ENCODE measurements around the gene ATP1B1.
"Not testable (repeated sequence)": the region's sequence is repeated elsewhere in the genome, so short reads cannot be mapped to it uniquely, and the experiment has no call there.

The ATP1B1 gene

DNA sequence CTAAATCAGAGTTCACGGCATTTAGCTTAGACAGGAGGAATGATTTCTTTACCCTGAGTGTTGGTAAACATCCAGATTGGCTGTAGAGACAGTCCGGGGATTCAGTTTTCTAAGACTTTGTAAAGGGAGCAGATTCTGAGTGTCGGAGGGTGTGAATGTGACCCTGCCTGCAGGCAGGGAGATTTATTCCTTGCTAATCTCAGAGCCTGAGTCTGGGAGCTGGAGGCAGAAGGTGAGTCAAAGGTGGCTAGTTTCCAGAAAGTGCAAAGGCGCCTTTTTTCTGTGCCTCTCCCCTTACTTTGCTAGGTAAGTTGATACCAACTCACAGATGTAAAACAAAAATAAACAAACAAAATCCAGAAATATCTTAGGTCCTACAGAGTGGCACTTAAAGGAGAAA is 11.7 kb downstream of the ATP1B1 start:
- no peak for DNase-seq

DNA sequence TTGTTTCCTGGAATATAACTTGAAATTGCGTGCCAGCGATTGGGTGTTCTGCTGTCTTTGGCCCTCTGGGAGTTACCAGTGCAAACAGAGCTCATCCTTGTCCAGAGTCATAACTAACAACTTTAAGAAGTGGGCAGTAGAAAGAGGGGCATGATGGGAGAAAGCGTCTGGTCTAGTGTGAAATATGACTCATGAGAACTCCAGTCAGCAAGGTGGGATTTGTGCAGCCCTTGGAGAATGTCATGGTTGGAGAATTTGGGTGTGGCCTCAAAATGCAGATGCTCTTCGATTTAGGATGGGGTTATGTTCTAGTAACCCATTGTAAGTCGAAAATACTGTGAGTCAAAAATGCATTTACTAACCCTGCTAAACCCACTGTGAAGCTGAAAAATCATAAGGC is 12.9 kb downstream of the ATP1B1 start:
- DNase-seq: no peak

DNA sequence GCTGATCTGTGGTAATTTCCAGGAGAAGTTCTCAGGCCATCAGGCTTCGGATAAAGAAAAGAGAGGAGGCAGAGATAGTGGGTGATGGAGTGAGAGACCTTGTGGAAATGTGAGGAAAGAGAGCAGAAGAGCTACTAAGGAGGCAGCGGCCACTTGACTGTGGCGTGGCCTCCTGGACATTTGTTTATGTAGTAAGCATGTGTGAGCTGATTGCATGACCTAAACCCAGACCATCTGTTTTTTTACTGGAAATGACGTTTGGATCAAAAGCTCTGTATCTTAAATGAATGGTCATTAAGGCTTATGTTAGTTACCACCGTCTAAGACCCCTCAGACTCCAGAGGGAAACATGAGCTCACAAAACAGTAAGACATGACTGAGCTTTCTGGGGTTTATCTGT is 13.6 kb downstream of the ATP1B1 start:
- DNase-seq: no peak

DNA sequence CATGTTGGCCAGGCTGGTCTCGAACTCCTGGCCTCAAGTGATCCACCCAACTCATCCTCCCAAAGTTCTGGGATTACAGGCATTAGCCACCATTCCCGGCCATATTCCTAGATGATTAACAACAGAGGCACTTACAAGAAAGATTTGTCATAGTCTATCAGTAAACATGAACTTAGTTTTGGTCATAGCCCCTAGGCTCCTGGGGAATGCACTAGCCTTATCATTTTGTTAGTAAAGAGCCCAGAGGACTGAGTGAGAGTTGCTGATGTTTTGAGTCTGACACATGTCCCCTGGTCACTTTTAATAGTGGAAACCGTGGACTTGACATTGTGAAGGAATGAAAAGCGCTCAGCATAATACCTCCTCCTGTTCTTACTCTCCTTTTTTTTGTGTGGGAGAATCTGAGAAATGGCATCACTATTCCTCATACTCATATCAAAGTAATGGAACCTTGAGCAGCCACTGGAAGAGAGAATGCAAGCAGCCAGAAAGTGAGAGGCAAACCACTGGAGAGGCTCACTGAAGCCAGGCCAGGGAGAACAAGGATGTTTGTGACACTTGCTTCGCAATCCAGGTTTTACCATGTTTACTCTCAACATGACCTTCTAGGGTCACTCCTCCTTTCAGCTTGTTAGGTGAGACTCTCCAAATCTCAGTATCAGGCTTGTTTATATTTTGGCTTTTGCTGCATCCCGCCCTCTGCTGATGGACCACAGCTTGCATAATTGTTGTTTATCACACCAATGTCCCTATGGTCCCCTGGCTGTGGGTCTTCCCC is 14.8 kb downstream of the ATP1B1 start:
- DNase-seq: no peak

DNA sequence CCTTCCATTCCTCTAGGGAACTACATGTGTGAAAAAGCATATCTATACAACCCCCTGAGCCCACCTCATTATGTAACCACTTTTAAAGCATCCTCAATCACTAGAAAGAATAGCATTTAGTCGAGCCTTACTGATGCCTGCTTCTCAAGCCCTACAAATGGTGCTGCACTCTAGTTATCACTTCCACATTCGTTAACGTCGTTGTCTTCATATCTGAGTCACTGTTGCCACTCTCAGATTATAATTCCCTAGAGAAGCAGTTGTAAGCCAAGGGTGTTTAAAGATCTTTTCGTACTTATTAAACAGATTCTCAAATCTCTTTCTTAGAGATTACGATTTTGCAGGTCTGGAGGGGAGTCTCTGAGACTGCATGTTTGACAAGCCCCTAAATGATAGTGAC is 16.5 kb downstream of the ATP1B1 start:
- DNase-seq: no peak

DNA sequence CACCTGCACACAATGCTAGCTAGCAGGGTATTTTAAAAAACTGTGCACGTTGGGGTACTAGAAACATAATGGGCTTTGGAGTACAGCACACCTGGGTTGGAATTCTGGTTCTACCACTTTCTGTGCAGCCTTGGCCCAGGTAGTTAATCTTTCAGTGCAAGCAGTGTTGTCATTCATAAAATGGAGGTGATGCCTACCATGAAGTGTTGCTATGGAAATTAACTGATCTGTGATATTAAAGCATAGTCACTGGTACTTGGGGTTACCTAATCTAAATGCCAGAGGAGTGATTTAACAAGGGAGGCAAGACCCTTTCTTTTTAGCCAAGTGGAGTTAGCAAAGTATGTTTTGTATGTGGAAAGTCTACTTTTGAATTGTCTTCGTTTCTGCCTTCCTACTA is 18.0 kb downstream of the ATP1B1 start:
- no peak for DNase-seq

DNA sequence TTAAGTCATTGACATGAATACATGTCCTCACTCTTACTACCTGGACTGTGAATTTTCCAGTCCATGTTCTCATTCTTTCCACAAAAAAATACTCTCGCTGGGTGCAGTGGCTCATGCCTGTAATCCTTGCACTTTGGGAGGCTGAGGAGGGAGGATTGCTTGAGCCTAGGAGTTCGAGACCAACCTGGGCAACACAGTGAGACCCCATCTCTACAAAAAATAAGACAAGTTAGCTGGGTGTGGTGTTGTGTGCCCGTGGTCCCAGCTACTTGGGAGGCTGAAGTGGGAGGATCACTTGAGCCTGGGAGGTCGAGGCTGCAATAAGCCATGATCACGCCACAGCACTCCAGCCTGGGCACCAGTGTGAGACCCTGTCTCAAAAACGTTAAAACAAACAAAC is 19.1 kb downstream of the ATP1B1 start:
- not testable (repeated sequence) for DNase-seq

DNA sequence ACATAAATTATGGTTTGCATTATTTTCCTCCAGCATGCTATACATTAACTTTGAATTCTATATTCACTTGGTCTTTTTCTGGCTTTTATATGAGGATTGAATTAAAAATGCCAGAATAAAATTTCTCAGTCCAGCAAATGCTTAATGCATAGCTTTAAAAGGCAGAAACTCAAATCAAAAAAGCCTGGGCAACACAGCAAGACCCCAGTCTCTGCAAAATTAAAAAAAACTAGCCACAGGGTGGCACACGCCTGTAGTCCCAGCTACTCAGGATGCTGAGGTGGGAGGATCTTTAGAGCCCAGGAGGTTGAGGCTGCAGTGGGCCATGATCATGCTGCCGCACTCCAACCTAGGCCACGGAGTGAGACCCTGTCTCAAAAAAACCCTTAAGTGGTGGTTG is 19.8 kb downstream of the ATP1B1 start:
- no peak for DNase-seq

DNA sequence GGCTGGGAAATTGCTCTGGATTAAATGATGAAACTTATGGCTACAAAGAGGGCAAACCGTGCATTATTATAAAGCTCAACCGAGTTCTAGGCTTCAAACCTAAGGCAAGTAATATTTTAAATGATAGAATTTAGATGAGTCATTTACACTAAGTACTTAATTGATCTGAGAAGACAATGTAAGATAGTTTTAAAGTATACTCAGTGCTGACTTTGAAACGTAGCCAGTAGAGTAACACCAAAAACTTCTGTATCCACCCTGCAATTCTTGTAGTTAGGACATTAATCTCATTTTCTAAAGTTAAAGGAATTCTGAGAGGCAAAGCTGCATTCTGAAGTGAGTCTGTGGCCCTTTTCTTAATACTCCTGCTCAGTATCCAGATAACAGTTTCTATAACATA is 20.8 kb downstream of the ATP1B1 start:
- DNase-seq: no peak

DNA sequence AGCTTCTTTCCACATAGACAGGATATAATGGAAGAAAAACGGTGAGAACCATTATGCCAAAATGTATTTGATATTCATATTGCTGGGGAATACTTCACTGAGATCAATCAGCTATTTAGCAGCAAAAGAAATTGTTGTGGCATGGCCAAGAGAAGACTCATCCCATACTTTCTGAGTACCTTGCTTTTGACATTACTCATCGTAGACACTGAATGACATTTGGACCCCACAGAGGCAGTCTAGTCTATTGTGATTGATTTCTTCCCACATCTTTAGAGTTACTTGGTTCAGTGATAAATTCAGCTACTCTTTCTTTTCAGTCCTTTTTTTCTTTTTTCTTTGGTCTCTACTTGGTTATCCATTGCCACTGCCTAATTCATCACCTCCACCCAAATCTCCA is 22.1 kb downstream of the ATP1B1 start:
- no peak for DNase-seq

DNA sequence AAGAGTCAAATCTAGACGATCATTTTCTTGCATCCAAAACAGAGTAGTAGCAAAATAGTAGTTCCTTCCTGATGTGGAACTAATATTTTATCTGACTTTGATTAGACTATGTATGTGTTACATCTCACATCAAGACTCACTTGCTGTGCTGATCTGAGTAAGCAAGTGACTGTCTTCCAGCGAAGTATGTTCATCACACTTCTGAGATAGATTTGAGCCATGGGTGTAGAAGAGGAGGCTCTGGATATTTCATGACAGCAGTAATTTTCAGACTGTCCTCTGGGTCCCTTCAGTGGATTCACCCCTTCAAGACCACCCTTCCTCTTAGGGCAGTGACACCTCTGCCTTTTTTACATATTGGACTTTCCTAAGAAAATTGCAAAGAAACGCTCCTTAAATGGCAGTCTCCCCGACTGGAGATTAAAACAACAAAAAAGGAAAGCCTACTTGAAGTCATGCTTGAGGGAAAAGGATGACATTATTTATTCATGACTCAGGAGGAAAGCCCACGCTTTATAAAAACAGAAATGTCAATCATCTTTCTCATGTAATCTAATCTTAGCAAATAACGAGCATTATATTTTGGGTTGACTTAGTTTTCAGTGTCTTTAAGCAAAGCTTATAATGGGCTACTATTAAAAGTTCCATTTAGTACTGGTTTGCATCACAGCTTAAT is 22.8 kb downstream of the ATP1B1 start:
- DNase-seq: no peak

DNA sequence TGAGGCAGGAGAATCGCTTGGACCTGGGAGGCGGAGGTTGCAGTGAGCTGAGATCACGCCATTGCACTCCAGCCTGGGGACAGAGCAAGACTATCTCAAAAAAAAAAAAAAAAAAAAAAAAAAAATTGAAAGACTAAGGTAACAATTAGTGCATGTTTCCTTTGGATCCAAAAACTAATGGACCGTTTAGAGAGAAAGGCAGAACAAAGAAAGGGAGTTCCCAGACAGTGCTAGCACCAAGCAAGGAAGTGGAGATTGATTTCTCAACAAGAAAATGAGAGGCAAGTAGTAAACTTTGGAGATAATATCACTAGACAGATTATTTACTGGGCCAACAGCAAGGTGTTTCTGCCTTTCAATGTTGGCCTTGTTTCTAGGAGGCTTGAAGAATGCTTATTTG is 24.2 kb downstream of the ATP1B1 start:
- no peak for DNase-seq

DNA sequence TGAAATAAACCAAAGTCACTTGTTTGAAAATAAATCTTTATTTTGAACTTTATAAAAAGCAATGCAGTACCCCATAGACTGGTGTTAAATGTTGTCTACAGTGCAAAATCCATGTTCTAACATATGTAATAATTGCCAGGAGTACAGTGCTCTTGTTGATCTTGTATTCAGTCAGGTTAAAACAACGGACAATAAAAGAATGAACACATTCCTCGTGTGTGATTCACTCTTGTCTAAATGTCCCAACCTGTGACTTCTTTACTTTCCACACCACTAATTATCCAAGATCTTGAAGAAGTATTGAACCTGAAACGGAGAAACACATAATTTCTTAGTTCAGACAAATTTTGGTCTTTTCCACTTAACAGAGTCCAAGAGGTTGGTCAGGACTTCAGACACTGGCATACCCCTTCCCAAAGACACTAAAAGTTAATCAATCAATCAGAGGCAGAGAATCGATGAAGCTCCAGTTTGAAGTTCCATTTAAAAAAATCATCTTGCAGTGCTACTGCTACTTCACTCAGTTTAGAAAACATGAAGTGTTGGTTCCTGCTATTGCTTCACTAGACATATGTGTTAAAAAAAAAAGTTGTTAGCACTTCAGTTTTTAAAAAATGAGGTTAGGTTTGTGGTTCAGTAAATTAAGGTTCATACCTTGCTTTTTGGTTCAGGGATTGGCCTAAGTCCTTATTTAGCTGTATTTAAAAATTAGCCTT is 26.2 kb downstream of the ATP1B1 start:
- no peak for DNase-seq

DNA sequence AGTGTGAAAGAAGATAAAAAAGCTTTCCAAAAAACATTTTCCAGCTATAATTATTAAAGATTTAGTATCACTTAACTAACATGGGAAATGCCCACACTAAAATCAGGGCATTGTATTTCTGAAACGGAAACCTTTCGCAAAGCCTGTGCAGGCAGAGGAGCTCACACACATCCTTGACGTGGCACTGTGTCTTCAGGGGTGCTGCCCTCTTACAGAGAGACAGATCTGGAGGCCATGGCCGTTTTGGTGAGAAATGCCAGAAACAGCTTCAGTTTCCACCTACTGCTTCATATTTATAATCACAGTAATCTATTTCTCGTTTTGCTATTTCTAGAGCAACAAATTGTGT is 26.7 kb downstream of the ATP1B1 start:
- no peak for DNase-seq

DNA sequence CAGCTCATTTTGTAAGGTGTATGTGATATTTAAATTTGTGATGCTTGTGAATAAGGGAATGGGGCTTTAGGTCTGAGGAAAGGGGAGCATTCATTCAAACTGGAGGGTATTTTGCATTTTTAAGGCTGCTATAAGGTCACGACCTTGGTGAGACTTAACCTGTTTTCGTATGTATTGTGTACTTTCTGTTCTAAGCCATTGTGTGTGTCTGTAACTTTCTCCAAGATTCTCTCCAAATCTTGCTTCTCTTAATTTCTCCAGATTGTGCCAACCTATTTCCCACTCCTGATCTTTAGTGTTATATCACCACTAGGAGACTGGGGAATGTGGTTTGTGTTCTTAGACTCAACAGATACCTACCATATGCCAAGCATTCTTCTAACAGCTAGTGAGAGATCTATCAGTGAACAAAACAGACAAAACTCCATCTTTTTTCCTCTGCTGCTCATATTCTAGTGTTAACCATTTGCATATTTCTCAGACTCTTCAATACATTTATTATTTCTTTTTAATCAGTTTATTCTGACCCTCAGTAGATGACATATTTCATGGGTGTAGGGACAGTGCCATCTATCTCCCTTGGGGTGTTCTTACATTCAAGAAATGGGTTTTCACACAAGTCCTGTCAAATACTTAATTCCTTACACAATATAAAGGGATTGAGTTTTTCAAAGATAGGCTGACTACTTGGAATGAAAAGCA is 27.5 kb downstream of the ATP1B1 start:
- DNase-seq: no peak

DNA sequence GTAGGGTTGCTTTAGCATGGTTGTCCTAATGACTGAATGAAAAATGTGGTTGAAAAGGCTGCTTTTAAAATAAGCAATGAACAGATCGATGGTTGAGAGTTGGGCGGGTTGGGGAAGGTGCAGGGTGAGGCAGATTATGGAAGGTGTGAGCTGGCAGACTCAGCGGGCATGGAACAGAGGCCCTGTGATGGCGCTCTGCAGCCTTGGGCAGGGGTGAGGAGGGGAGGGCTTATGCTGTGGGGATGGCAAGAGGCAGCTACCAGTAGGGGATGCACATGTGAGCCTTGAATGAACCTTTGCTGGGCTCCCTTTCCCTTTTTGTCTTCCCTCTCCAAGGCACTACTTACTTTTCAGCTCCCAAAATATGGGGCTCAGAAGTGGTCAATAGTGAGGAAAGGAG is 30.9 kb downstream of the ATP1B1 start:
- no peak for DNase-seq

DNA sequence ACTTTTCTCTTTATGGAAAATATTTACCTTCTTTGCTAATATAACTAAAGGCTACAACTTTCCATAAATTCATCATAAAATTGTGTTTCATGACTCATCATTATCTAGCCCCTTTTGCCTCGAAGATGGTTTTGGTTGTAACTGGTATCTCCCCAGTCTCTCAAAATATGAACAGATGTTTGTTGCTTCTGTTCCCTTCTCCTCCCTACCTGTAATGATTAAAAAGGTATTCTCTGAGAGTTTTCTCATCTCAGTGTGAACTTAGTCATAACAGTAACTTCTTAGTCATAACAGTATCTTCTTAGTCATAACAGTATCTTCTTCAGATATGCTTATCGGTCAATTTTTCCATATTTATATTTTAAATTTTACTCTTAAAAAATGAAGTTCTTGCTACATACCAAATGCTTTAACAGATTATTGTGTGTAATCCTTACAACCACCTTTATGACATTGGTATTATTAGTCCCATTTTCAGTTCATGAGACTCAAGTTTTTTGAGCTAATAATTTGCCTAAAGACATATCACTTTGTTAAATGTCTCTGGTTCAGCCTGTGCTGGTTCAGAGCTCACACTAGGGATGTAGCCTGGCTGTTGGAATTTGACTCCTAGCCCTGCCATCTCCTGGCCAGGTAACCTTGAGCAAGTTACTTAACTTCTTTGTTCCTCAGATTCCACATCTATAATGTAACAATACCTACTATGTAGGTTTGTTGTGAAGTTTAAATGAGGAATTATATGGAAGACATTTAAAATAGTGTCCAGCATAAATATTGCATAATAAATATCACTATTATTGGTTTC is 32.6 kb downstream of the ATP1B1 start:
- DNase-seq: no peak

DNA sequence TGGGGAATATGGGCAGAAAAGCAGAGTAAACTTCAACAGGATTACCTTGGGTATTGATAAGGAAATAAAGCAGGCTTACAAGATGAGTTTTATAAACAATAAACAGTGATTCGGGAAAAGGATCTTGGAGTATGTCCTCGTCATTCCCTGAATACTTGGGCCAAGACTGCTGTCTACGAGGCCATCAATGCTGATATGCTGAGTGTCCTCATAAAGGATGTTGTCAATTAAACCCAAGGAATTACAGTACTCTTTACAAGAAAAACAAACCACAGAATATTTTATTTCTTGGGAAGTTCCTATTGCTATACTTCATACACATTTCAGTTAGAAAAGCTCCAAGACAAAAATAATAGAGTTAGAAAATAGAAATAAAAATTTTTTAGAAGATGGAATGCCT is 34.9 kb downstream of the ATP1B1 start:
- DNase-seq: no peak

DNA sequence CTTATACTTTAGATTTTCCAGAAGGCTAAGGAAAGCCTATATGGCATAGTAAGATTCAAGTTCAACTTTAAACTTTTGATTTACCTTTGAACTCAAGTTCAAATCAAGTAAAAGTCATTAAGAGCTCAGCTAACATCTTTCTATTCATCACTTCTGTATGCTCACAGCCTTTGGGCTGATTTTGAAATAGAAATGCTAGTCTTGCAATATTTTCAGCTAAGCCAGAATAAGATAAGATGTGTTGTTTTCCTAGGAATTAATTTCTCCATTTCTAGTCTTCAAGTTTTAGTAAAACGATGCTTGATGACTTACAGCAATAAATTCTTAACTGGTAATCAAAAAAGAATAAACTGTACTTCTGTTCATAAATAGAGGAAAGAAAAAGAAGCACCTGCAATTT is 35.6 kb downstream of the ATP1B1 start:
- no peak for DNase-seq

DNA sequence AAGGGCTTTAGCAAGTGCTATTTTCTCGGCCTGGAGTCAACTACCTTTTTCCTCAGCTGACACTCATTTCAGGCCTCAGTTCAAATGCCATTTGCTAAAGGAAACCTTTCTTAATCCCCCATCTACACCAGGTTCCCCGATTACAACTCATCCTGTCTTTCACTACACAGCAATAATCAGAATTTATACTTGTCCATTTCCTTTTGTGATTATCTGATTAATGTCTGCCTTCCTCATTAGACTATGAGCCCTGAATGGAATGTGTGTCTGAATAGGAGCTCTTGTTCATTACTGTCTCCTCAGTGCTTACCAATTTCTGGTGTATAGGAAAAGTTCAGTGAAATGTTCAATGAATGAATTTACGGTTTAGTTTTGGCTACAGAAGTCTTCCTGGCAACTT is 36.9 kb downstream of the ATP1B1 start:
- DNase-seq: no peak

DNA sequence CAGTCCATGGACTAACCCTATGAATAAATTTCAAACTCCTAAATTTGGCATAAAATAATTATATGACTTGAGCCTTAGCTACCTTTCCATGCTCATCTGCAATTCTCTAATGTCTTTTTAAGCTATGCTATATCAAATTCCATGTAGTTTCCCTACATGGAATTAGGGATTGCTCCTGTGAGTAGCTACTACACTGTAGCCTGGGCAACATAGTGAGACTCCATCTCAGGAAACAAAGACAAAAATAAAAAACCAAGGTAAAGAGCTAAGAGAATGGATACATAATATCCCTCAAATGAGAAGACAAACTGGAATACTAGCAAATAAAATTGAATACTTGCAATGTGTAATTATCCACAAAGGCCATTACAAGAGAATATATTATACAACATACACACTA is 37.5 kb downstream of the ATP1B1 start:
- no peak for DNase-seq

DNA sequence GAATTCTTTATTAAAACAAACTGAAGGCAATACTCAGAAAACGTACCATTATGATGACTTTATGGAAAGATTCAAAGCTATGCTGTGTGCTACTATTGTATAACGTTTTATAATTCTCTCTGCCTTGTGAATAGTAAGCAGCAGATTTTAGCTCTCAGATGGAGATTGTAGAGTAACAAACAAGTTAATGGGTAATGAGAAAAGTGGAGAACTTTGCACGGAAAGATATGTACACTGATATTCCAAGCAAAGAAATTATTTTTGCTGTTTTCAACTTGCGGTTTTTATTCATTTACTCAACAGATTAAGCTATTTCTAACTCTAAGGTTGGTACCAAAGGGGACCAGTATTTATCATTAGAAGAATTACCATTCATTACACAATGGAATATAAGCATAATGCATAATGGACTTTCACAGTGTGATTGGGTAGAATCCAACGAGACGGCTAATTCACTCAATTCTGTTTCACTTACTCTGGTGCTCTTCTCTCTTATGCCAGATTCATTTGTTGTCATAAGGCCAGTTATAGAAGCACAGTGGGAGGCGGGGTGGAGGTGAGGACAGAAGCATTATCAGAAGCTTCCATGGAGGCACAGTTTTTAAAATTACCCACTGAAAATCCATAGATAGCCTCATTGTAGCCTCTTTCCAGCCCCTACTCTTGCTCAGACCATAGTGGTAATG is 38.6 kb downstream of the ATP1B1 start:
- DNase-seq: no peak
